Measurements from ENCODE around the gene PXK.

The PXK gene

GRCh38 chr3:58441514-58442450 lies 109.1 kb downstream of the PXK start:
- TF ChIP-seq POLR2A (IDR thresholded peaks at IDR 0.05; ENCODE audit: low read length) (no peak), GATA1 (IDR thresholded peaks at IDR 0.05; ENCODE audit: low read depth, low read length) (no peak)
- no peak for DNase-seq

- TF ChIP-seq GATA1 (IDR thresholded peaks at IDR 0.05; ENCODE audit: low read depth, low read length) = no peak
- DNase-seq = no peak
Observed at GRCh38 chr3:58452176-58452575, 119.5 kb downstream of the PXK start.

- no peak for DNase-seq
- TF ChIP-seq POLR2A (IDR thresholded peaks at IDR 0.05; ENCODE audit: low read length) (no peak), GATA1 (IDR thresholded peaks at IDR 0.05; ENCODE audit: low read depth, low read length) (no peak)
Observed at GRCh38 chr3:58459160-58459559, 126.5 kb downstream of the PXK start.

- DNase-seq = no peak
- no peak for TF ChIP-seq POLR2A (IDR thresholded peaks at IDR 0.05; ENCODE audit: low read length)
- TF ChIP-seq GATA1 (IDR thresholded peaks at IDR 0.05; ENCODE audit: low read depth, low read length) = no peak
Observed at GRCh38 chr3:58462829-58463180, 130.1 kb downstream of the PXK start.

- TF ChIP-seq POLR2A (IDR thresholded peaks at IDR 0.05; ENCODE audit: low read length) (no peak), GATA1 (IDR thresholded peaks at IDR 0.05; ENCODE audit: low read depth, low read length) (no peak)
- DNase-seq = peak; percentile 61 to 77
Observed at GRCh38 chr3:58463181-58463941, 130.7 kb downstream of the PXK start.

GRCh38 chr3:58463942-58464271 lies 131.2 kb downstream of the PXK start:
- TF ChIP-seq GATA1 (IDR thresholded peaks at IDR 0.05; ENCODE audit: low read depth, low read length) = no peak
- no peak for TF ChIP-seq POLR2A (IDR thresholded peaks at IDR 0.05; ENCODE audit: low read length)
- no peak for DNase-seq

- DNase-seq = no peak
- TF ChIP-seq GATA1 (IDR thresholded peaks at IDR 0.05; ENCODE audit: low read depth, low read length) (no peak), POLR2A (IDR thresholded peaks at IDR 0.05; ENCODE audit: low read length) (no peak)
Observed at GRCh38 chr3:58464866-58465265, 132.2 kb downstream of the PXK start.

GRCh38 chr3:58466899-58467563 lies 134.3 kb downstream of the PXK start:
- DNase-seq = no peak
- no peak for TF ChIP-seq GATA1 (IDR thresholded peaks at IDR 0.05; ENCODE audit: low read depth, low read length)
- TF ChIP-seq POLR2A (IDR thresholded peaks at IDR 0.05; ENCODE audit: low read length) = no peak

GRCh38 chr3:58469096-58469495 lies 136.4 kb downstream of the PXK start:
- DNase-seq = no peak

GRCh38 chr3:58470363-58471024 lies 137.8 kb downstream of the PXK start:
- DNase-seq = no peak
- TF ChIP-seq GATA1 (IDR thresholded peaks at IDR 0.05; ENCODE audit: low read depth, low read length) (no peak), POLR2A (IDR thresholded peaks at IDR 0.05; ENCODE audit: low read length) (no peak)

More at GRCh38 chr3:58469096-58469495, 136.4 kb downstream of the PXK start:
- TF ChIP-seq POLR2A (IDR thresholded peaks at IDR 0.05; ENCODE audit: low read length) = no peak
- no peak for TF ChIP-seq GATA1 (IDR thresholded peaks at IDR 0.05; ENCODE audit: low read depth, low read length)

GRCh38 chr3:58471025-58471887 lies 138.6 kb downstream of the PXK start:
- TF ChIP-seq POLR2A (IDR thresholded peaks at IDR 0.05; ENCODE audit: low read length) = no peak
- TF ChIP-seq GATA1 (IDR thresholded peaks at IDR 0.05; ENCODE audit: low read depth, low read length) = no peak
- DNase-seq = no peak

GRCh38 chr3:58473275-58473674 lies 140.6 kb downstream of the PXK start:
- TF ChIP-seq POLR2A (IDR thresholded peaks at IDR 0.05; ENCODE audit: low read length) = no peak
- no peak for TF ChIP-seq GATA1 (IDR thresholded peaks at IDR 0.05; ENCODE audit: low read depth, low read length)
- no peak for DNase-seq

Measured in erythroblast (primary cell).